Psoas muscle (tissue), 8 donors: ENCODE results near the gene ANKDD1A. TPM values are rescaled to one million over a fixed set of nuclear protein-coding genes. Genes with fewer than 3 reads are reported as not detected.

ENCODE experiments used
- ATAC-seq, 4 donors: fragments of 200-7000 bp; cut with Tn5 transposase; one replicate each; pipeline ENCODE4 v1.9.1; 2020; ENCODE audit warnings: moderate library complexity in 3 of 4, mild to moderate bottlenecking in 2 of 4
- DNase-seq, 2 donors: peaks; one replicate each; pipeline ENCODE4 v3.0.0-alpha.2; 2020
- H3K27ac ChIP-seq: fragments of 200-600 bp; one replicate; pipeline ENCODE4 v1.8.0; 2022
- H3K27me3 ChIP-seq, 3 donors: fragments of 200-600 bp in 1 of 3; one replicate each; pipeline versions ENCODE4 v1.6.1 to v1.8.0; 2013 to 2022; ENCODE audit warnings: low read length in 2 of 3, mild to moderate bottlenecking in 2 of 3, moderate library complexity in 1 of 3; ENCODE audit not compliant: insufficient read depth in 3 of 3
- H3K36me3 ChIP-seq, 2 donors: fragments of 200-600 bp in 1 of 2; one replicate each; pipeline versions ENCODE4 v1.6.1 to v1.8.0; 2013 to 2022; ENCODE audit warnings: low read depth in 1 of 2, mild to moderate bottlenecking in 1 of 2, moderate library complexity in 1 of 2; ENCODE audit not compliant: insufficient read depth in 1 of 2
- H3K4me1 ChIP-seq: fragments of 200-600 bp; one replicate; pipeline ENCODE4 v1.8.0; 2022
- H3K4me3 ChIP-seq: fragments of 200-600 bp; one replicate; pipeline ENCODE4 v1.8.0; 2022; ENCODE audit warnings: mild to moderate bottlenecking
- H3K9me3 ChIP-seq: fragments of 200-600 bp; one replicate; pipeline ENCODE4 v1.8.0; 2022
- CTCF ChIP-seq: fragments of 200-600 bp; IDR thresholded peaks from one replicate; pipeline ENCODE4 v1.8.0; 2022; ENCODE audit warnings: antibody characterized with exemption
- WGBS, 3 donors: extraction: QIAGEN DNeasy Blood & Tissue Kit; methylation state at CpG; one replicate each; pipeline versions ENCODE4 v1.1.6 to v1.1.7; 2013; 5-methylcytosine and 5-hydroxymethylcytosine counted together
- intact Hi-C, 2 donors: fragments of 100-400 bp; cut with DNase I; formaldehyde crosslinking; loops; one replicate each; pipeline versions ENCODE4 v1.11.0 to v1.14.2; 2022
- polyA plus RNA-seq, 3 donors: library from polyadenylated mRNA; stranded (reverse); fragments of 200-250 nt; gene quantifications; one replicate each; pipeline ENCODE4 v1.2.3, GENCODE V29; 2013
- total RNA-seq, 4 donors: library from RNA; stranded (reverse); fragmentation: NEBNext Ultra II Directional in 2 of 4; extraction: Animal tissue kit (Norgen Biotek cat#: 25700) in 2 of 4; gene quantifications; one replicate each; pipeline versions ENCODE4 v1.2.1 to v1.2.4, GENCODE V29; 2021 to 2023
- donor health status: healthy with polysubstance abuse.
- donor health status: DM: no; HTN: no; CAD: no; lungs with moderate emphysema.
- donor health status: Bipolar disorder and iron deficiency.
- donor health status: healthy.
- donor health status: DM: yes; HTN: yes; CAD: no.
- donor health status: DM: no; HTN: no; CAD: no.
- donor health status: DM: no; HTN: no; CAD: no.
- donor health status: DM: yes; HTN: yes; CAD: no.

ANKDD1A gene
- total and polyA plus RNA-seq, 7 donors = 0.18 to 1.2 (median 0.46) TPM

- WGBS, 3 donors = 92 to 96% (median 95%) methylated on average over 4 of the region's 4 CpGs
- no peak for TF ChIP-seq CTCF
- Histone ChIP-seq H3K9me3 (peaks cover 11% of the 10 kb centered on the region), H3K4me3 (no peak overlapping the region), H3K4me1 (no peaks in the 10 kb centered on the region), H3K27ac (no peak overlapping the region), H3K27me3 (no peaks in the 10 kb centered on the region), H3K36me3 (no peaks in the 10 kb centered on the region)
- DNase-seq (no peak), ATAC-seq (no peak)
- intact Hi-C loops = no loop called here
Observed at GRCh38 chr15:64903326-64903950, 8.3 kb upstream of the ANKDD1A start.

GRCh38 chr15:64904189-64904588, 7.5 kb upstream of the ANKDD1A start:
- TF ChIP-seq CTCF = no peak
- H3K4me3 ChIP-seq = no peak overlapping the region
- no peak overlapping the region for H3K27ac ChIP-seq
- ATAC-seq = no peak
- peaks cover 11% of the 10 kb centered on the region for H3K9me3 ChIP-seq
- intact Hi-C loops = no loop called here
- no peaks in the 10 kb centered on the region for H3K36me3 ChIP-seq
- no peak for DNase-seq
- H3K4me1 ChIP-seq = no peaks in the 10 kb centered on the region
- WGBS, 3 donors = 95 to 98% (median 97%) methylated on average over 4 of the region's 4 CpGs
- H3K27me3 ChIP-seq = peaks cover 0 to 7% (median 0%) of the 10 kb centered on the region in 3 donors

- no peaks in the 10 kb centered on the region for H3K36me3 ChIP-seq
- H3K9me3 ChIP-seq = peaks cover 11% of the 10 kb centered on the region
- H3K4me3 ChIP-seq = peak overlapping the region; percentile 45
- WGBS, 3 donors = 14 to 18% (median 17%) methylated on average over 29 of the region's 30 CpGs
- H3K27me3 ChIP-seq = peaks cover 0 to 16% (median 0%) of the 10 kb centered on the region in 3 donors
- H3K27ac ChIP-seq = no peak overlapping the region
- DNase-seq = peak; percentile 81 to 86
- ATAC-seq = peak; percentile 69 to 93 (median 88)
- H3K4me1 ChIP-seq = no peaks in the 10 kb centered on the region
- intact Hi-C loops = loop anchor here (1.0 to 5.0 kb wide), 2 partner anchors 173 to 174 kb away; no protein-coding TSS in a partner anchor
- peak; percentile 70 for TF ChIP-seq CTCF
Observed at GRCh38 chr15:64905119-64905831, 6.4 kb upstream of the ANKDD1A start.

GRCh38 chr15:64905941-64906340, 5.8 kb upstream of the ANKDD1A start:
- Histone ChIP-seq H3K36me3 (no peaks in the 10 kb centered on the region), H3K4me3 (no peak overlapping the region), H3K27ac (no peak overlapping the region), H3K9me3 (peaks cover 7% of the 10 kb centered on the region), H3K27me3 (peaks cover 0 to 16% (median 0%) of the 10 kb centered on the region in 3 donors), H3K4me1 (no peaks in the 10 kb centered on the region)
- intact Hi-C loops = loop anchor here (1.0 to 5.0 kb wide), 2 partner anchors 174 to 175 kb away; no protein-coding TSS in a partner anchor
- ATAC-seq = no peak
- TF ChIP-seq CTCF = no peak
- no peak for DNase-seq
- WGBS, 3 donors = 77 to 85% (median 83%) methylated on average over 9 of the region's 9 CpGs
